HG02798 (cell line): ENCODE data around the gene REEP1.
"Not testable (repeated sequence)": the region's sequence is repeated elsewhere in the genome, so short reads cannot be mapped to it uniquely, and the experiment has no call there.

Experiments
- ATAC-seq: cut with Tn5 transposase; IDR thresholded peaks from one replicate; pipeline ENCODE4 v1.9.1; 2021; ENCODE audit warnings: mild to moderate bottlenecking; ENCODE audit not compliant: unreplicated experiment, poor library complexity

Gene REEP1

DNA sequence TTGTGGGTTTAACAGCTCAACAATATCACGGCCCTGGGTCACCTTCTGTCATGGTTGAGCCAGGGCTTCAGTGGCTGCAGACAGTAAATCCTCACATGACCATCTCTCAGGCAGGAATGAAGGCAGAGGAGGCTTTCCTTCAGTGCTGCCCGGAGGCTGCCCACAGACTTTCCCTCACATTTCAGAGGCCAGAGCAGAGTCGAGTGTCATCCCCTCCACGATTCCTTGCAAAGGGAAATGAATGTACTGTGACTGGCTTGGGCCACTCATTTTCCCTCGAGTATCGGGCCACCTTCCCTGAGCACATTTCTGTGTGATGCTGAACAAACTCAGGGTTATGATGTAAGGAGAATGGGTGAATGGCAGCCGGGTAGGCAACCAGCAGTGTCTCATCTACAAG lies 10.0 kb upstream of the REEP1 start:
- no peak for ATAC-seq

DNA sequence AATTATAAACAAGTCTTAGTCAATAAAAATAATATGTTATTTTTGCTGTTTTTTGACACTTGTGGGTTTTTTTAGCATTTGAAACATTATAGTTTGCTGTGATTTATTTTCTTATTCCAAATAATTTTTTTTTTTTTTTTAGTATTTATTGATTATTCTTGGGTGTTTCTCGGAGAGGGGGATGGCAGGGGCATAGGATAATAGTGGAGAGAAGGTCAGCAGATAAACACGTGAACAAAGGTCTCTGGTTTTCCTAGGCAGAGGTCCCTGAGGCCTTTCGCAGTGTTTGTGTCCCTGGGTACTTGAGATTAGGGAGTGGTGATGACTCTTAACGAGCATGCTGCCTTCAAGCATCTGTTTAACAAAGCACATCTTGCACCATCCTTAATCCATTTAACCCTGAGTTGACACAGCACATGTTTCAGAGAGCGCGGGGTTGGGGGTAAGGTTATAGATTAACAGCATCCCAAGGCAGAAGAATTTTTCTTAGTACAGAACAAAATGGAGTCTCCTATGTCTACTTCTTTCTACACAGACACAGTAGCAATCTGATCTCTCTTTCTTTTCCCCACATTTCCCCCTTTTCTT lies 8.5 kb upstream of the REEP1 start:
- not testable (repeated sequence) for ATAC-seq

DNA sequence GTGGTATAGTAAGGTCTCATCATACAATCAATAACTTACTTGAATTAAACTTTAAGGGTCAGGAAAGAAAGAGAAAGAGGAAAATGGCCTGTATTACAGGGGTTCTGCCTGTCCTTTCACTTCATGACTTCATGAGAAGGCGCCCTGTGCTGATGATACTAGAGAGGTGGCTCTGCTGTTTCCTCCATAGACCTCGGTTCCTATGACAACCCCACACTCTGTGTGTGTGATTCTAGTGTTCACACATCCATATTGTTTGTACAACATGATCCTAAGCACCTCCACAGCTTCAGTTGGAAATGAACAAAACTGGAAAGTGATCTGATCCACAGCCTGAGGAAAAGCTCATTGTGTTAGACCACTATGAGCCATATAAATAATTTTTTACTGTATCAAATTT lies 7.0 kb upstream of the REEP1 start:
- ATAC-seq: no peak

DNA sequence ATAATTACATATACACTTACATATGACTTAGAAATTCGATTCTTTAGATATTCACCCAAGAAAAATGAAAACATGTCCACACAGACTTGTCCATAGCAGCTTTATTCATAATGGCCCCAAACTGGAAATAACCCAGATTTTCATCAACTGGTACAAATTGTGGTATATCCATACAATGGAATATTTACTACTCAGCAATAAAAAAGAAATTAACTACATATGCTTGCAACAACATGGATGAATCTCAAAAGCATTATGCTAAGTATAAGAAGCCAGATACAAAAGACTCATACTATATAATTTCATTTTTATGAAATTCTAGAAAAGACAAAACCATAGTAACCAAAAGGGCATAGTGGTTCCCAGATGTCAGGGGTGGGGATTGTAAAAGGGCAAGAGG lies 5.1 kb upstream of the REEP1 start:
- no peak for ATAC-seq

DNA sequence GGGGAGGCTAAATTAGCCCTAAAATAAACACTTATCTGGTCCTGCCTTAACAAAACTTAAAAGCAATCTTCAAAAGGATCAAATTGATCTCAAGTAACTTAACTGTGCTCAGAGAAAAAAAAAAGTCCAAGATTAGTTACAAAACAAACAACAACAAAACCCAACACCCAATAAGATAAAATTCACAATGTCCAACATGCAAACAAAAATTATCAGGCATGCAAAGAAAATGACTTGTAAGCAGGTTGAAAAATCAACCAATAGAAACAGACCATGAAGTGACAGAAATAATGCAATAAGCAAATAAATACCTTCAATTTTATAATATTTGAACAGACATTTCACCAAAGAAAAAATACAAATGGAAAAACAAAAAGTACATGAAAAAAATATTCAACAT lies 4.0 kb upstream of the REEP1 start:
- ATAC-seq: no peak

DNA sequence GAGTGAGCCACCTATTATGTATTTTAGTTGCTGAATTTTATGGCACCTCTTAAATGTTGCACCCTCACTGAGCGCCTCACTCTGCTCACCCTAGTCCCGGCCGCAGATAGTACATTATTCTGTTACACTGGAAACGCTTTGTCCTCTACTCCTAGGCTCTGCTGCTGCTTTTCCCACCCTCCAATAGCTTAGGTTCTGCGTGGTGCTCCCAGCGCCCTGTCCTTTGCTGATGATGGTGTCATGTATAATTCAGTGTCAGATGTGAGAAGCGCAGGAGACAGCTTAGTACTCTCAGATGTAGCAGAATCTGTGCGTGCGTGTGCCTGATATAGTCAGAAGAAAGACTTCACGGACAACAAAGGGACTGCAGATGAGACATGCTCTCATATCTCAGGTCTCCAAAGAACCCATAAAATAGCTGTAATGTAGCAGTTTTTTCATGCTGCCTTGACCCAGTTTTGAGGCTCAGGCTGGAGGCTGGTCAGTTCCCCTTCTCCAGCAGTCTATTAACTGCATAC lies 1.4 kb upstream of the REEP1 start:
- no peak for ATAC-seq

DNA sequence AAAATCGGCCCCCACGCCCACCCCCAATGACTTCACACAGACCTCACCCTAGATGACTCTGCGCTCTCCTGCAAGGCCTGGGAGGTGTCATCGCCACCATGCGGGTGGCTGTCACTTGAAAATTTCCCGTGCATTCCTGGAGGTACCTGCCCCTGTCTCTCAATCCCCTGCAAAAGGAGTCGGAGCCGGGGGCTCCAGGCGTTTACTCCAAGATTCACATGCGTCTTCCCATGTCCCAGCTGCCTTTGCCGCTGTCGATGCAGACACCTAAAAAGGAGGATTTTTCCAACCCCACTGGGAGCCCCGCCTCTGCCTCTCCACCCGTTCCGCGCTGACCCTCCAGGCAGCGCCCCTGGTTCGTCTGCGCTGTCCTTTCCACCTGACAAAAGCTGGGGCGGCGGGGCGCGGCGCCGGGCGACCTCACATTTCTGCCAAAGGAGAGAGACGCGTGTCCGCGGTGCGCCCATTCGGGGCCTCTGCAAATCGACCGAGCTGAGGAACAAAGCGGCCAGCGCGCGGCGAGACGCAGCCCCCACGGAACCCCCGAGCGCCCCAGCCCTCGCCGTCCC lies 667 bp downstream of the REEP1 start:
- no peak for ATAC-seq

DNA sequence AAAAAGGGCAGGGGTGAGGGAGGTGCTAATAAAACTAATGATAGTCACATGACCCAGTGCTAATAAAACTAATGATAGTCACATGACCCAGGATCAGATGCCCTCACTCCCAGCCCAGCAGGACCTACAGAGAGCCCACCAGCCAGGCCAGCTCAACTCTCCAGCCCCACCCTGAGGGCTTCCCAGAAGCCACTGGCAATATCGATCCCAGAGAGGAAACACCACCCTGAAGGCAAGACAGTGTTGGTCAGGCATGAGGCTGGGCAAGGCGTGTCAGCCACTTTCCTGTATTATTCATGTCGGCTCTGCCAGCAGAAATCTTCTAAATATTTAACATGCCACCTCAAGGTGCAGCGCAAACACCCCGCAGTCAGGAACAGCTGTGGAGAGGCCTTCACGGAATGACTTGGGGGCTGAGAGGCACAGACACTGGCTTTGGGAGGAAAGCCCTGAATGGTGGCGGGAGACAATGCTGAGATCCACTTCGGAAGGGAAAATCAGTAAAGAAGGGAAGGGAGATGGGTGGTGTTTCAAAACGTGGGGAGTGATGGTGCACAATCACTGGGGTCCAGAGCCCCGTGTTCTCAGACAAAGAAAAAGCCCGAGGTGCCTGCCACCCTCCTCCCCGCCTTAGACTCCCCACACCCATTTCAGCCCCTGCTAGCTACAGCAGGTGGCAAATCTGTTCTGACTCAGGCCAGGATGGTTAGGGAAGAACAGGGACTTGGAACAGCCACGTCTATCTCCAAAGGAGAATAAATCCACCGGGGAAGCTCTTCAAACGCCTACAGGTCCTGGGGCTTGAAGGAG lies 1.4 kb downstream of the REEP1 start:
- ATAC-seq: no peak

DNA sequence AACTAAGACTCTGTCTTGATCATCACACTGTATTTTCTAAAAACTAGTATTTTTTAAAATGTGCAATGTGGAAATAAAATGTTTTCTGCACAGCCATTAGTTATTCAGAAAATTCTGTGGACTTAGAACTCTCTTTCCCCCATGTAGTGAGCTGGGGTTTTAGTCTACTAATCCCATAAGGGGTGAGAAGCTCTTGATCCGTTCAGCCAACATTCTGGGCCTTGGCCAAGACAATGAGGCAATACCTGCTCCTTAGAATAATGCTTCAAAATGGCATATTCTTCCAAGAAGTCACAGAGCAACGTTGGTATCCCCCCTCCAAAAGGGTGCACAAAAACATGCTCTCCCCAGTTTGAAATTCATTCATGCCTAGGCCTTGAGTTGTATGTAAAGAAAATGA lies 4.0 kb downstream of the REEP1 start:
- no peak for ATAC-seq

DNA sequence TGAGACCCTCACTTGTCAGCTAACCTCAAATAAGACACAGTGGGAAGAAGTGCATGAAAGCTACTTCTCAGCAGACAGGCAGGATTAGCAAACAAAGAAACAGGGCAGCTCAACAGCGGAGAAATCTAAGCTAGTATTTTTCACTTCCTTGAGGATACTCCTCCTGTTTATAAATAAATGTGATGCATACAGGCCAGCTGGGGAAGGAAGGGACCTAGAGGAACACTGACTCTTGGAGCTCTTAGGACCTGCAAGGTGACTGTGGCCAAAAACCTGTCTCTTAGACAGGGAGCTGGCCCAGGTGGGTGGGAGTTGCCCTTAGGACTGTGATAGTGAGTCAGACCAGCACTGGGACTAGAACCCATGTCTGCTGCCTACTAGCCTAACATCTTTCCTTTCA lies 4.8 kb downstream of the REEP1 start:
- no peak for ATAC-seq

DNA sequence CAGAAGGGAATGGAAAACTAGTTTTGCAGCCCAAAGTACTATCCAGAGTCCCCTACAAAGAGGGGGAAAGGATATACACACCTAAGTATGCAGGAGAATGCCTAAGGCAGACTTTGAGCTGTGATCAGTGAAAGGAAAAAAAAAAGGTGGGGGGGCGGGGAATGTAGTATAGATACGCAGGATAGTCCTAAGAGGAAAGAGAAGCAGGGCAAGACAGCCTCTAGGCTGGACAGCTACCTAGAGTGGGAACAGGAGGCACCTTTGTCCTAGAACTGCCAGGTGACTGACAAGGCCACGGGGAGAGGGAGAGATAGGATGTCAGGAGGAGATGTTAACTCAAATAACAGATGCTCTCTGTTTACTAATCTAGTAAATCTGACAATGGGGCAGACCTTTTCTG lies 6.0 kb downstream of the REEP1 start:
- ATAC-seq: no peak

DNA sequence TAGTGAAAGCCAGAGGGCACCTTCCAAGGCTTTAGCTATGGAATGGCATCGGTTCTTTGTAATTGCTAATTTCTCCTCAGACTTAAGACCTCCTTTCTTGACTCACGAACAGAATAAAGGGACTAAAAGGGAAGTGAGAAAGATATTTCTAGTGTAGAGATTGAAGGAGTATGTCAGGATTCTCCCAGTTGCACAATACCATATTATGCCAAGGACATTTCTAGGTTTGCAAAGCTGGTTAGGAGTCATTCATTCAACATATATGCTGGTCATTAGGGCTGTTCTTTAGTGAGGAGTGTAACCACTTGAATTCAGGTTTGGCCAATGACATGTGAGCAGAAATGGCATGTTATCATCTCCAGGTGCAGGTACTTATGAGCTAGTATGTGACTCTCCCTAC lies 7.4 kb downstream of the REEP1 start:
- ATAC-seq: no peak

DNA sequence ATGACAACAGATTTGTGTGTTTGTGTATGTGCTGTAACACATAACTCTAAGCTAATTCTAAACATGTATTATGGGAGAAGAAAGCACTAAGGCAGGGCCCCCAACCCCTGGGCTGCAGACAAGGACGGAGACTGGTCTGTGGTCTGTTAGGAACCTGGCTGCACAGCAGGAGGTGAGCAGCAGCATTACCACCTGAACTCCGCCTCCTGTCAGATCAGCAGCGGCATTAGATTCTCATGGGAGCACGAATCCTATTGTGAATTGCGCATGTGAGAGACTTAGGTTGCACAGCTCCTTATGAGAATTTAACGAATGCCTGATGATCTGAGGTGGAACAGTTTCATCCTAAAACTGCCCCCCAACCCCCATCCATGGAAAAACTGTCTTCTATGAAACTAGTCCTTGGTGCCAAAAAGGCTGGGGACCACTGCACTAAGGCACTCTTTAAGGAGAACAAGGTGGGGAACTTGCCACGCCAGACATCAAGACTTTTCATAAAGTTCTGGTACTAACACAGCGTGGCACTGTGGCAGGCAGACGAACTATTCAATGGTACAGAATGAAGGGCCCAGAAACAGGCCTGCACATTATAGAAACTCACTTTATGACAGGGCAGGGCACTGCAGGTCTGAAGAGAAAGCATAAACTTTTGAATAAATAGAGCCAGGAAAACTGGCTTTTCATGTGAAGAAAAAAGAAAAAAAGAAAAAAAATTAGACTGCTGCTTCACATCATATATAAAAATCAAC lies 14.0 kb downstream of the REEP1 start:
- ATAC-seq: no peak

DNA sequence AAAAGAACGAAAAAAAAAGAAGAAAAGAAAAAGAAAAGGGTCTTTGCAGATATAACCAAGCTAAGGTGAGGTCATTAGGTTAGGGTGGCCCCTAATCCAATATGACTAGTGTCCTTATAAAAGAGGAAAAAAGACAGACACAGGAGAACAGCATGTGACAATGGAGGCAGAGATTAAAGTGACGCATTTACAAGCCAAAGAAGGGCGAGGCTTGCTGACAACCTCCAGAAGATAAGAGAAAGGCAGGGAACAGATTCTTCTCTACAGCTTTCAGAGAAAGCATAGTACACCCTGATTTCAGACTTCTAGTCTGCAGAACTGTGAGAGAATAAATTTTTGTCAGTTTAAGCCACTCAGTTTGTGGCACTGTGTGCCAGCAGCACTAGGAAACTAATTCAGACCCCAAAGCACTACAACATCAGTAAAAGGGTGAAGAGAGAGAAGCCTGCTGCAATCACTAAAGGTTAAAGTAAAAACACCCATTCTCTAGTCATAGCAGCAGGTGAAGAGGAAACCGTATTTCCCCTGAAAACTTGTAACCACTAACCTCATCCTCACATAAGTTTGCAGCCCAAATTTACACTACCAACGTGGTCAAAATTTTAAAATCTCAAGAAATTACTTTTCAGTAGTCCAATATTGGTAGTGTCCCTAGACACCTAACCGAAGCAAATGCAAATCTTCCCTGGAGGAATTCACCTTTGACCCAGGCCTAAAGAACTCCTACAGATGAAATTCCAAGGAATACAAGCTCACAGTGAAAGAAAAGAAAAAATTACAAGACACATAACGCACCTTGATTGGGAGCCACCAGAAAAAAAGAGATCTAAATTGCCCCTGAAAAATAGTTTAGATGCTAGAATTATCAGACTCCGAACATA lies 17.5 kb downstream of the REEP1 start:
- ATAC-seq: no peak

DNA sequence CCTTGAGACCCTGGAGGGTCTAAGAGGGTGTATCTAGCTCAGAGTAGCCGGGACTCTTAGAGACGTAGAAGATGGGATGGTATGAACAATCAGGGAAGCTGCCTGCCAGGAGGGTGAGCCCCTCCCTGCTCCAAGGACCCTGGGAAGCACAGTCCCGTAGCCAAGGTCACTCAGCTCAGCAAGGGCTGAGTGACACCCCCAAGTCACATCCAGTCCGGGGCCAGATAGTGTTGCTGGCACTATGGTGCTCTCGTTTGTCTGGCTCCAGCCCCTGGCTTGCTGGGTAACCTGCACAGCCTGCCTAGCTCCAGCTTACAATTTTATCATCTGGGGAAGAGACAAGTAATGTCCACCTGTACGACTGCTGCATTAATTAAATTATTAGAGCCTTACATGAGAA lies 22.3 kb downstream of the REEP1 start:
- ATAC-seq: no peak

DNA sequence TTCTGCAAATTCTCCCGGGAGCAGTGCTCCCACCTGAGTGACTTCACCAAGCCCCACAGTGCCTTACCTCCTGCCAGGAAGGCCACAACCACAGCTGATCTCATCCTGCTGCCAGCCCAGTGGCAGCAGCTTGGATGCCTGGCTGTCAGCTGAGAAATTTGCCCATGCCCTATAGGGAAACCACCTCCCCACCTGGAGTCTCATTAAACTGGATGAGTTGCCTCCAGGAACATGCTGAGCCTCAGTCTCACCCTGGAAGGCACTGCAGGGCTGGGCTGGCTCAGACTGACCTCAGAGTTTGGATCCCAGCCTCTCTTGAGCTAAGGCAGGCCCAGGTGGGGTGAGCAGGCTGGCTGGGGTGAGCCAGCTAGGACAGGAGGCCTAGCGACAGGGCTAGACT lies 23.3 kb downstream of the REEP1 start:
- ATAC-seq: no peak

DNA sequence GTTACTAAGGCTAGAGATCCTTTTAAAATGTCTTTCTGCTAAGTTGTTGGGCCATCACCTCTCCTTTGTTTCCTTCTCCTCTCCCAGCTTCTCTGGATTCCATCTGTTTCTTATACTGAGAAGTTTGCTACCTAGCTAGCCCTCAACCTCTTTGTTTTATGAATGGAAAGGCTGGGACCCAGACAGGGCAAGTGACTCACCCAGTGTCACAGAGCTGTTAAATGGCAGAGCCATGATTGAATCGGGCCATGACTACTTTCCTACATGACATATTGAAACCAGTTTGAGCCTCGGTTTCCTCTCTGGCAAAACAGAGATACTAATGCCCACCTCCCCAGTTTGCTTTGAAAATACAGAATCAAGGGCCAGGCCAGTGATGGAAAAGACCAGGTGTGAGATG lies 24.1 kb downstream of the REEP1 start:
- ATAC-seq: no peak

DNA sequence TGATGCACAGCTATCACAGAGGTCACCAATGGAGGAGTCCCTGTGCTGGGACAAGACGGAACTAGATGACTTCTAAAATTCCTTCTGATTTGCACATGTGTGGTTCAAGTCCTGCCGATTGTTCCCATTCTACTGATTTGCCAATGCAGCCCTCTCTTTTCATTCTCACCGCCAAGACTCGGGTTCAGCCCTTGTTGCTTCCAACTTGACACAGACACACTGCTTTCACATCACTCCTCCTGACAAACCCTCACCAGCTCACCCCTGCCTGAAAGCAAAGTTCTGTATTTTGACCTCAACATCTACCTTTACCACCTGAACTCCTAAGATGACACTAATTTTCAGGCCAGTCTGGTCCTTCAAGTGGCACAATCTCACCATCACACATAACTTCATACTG lies 25.5 kb downstream of the REEP1 start:
- ATAC-seq: no peak

DNA sequence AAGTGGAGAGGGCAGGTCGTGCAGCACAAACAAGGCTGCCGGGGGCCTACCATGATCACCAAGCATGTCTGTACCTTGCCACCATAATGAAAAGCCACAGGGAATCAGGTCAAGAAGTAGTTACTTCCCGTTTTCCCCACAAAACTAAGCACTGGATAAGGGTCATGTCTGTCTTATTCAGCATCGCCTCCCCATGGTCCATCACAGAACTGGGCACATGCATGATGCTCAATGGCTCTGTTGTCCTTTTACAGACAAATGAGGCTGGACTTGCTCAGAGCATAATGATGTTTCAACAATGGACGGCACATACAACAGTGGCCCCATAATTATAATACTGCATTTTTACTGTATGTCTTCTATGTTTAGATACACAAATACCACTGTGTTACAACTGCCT lies 27.5 kb downstream of the REEP1 start:
- ATAC-seq: no peak
